SKM-1 (cell line): ENCODE data around the gene CHST3.
"Not testable (repeated sequence)": the region's sequence is repeated elsewhere in the genome, so short reads cannot be mapped to it uniquely, and the experiment has no call there.

Experiments
- DNase-seq: peaks from one replicate; lab custom pipeline; 2025; ENCODE audit not compliant: unreplicated experiment; lab: John Stamatoyannopoulos, UW

CHST3 gene

DNA sequence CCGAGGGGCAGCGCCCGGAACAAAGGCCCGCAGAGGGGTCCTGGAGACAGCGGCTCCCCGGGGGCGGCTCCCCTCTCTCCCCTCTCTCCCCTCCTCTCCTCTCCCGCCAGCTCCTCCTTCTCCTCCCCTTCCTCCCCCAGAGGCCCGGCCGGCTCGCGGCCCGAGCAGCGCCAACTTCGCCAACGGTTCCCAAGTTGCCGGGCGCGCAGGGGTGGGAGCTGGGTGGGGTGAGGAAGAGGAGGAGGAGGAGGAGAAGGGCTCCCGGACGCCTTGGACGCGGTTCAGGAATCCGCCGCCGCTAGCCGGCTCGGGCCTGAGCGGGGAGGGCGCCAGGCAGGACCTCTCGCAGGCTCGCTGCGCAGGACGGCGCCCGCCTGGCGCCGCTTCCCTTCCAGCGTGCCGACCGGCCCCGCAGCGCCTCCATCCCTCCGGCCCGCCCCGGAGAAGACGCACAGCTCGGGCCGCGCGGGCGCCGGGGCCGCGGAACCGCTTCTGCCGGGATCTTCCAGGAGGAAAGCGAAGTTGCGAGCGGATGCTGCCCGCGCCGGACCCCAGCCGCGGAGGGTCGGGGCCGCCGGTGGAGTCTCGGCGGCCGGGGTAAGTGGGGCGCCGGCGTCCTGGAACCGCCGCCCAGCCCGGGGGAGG, at the start of gene CHST3:
Gene CHST3, plus strand, starts transcription at position 298 of the 645 bp plus-strand sequence. CDS start 41,448 bp downstream, outside the sequence.
- DNase-seq: no peak

DNA sequence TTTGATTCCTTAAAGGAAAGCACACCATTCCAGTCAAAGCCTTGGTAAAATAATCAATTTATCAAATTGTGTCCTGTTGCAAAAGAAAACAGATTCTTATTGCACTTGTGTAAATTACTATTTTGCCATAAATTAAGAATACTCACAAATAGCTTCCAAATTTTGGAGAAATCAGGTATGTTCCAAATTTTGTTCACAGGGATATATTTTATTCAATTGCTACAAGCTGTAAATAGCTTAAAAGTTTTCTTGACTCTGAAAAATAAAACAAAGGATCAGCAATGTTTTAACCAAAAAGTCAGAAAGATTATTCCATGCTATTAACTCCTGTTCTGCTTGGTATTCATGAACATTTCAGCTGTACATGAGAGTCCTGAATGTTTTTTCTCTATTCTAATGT, 47.4 kb upstream of the CHST3 start:
- no peak for DNase-seq

DNA sequence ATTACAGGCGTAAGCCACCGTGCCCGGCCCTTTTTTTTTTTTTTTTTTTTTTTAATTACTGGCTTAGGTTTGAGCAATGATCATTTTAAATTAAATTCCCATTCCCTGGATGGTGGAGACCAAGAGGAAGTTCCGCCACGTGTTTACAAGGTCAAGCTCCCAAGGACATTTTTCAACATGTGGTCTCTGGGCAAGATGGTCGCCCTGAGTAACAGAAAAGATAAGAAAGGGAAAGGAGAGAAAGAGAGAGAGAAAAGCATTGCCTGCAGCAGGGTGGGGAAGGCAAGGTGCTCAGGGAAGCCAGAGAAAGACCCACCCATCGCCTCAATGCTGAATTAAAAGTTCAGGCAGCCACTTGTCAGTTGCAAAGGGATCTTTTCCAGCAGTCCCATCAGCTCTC, 45.2 kb upstream of the CHST3 start:
- DNase-seq: no peak

DNA sequence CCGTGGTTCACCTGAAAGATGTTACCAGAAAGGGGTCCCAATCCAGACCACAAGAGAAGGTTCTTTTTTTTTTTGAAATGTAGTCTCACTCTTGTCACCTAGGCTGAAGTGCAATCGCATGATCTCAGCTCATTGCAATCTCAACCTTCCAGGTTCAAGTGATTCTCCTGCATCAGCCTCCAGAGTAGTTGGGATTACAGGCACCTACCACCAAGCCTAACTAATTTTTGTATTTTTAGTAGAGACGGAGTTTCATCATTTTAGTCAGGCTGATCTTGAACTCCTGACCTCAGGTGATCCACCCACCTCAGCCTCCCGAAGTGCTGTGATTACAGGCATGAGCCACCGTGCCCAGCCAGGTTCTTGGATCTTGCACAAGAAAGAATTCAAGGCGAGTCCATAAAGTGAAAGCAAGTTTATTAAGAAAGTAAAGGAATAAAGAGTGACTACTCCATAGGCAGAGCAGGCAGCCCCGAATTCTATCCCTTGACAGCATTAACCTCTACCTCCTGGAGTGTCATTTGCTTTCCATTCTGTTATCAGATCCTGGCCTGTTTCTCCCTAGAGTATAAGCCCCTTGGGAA, 44.1 kb upstream of the CHST3 start:
- not testable (repeated sequence) for DNase-seq

DNA sequence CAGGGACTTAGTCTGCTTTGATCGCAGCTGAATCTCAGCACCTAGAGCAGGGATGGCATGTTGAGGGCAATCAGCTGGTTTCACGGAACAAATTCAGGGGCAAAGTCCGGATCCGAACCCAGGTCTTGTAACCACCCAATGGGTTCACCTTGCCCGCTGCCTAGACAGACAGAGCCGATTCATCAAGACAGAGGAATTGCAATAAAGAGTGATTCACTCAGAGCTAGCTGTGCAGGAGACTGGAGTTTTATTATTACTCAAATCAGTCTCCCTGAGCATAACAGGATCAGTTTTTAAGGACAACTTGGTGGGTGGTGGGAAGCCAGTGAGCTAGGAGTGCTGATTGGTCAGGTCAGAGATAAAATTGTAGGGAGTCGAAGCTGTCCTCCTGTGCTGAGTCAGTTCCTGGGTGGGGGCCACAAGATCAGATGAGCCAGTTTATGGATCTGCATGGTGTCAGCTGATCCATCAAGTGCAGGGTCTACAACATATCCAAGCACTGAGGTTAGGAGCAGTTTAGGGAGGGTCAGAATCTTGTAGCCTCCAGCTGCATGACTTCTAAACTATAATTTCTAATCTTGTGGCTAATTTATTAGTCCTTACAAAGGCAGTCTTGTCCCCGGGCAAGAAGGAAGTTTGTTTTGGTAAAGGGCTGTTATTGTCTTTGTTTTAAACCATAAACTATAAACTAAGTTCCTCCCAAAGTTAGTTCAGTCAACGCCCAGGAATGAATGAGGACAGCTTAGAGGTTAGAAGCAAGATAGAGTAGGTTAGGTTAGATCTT, 43.5 kb upstream of the CHST3 start:
- DNase-seq: no peak

DNA sequence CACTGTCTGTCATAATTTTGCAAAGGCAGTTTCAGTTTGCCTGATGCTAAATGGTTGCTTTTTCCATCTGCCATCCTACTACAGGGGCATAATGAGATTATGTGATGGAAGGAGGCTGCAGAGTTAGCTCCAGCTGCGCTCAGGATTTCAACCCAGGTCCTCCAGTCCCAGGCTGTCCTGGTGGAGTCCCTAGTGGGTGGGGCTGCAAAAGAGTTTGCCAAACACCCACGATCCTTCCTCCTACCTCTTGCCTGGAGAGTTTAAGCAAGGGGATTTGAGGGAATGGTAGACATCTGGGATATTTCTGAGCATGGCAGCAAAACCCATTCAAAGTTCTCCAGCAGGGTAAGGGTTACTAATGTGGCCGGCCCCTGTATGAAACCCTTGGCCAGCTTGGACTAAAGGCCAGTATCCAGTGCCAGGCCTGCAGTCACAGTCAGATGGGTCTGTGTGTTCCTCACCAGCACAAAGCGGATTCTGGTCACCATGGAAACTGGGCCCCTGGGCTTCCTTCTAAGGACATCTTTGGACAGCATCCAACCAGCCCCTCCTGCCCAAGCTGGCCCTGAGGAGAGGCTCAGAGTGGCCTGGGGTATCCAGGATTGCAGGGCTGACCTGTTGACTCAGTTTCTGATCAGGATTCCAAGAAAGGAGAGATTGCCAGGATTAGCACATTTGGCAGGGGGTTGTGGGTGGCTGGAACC, 42.7 kb upstream of the CHST3 start:
- DNase-seq: no peak

- no peak for DNase-seq
Observed at GRCh38 chr10:71923138-71923692, 41.0 kb upstream of the CHST3 start.

GRCh38 chr10:71924771-71925170, 39.4 kb upstream of the CHST3 start:
- DNase-seq: no peak

DNA sequence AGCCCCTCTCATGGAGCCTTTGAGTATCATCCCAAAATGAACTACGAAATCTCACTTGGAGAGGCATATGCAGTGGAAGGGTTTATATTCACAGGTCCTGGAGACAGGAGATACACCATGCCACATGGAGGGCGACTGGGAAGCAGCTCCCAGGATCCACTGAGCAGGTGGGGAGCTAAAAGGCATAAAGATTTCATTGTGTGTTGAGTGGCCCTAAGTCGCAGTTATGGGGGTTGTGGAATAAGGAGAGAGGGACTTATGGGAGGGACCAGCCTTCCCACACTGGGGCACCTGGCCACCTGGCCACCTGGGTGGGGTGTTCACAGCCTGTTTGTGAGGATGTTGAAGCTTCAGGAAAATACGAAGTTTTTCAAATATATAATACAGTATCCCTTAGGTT, 37.0 kb upstream of the CHST3 start:
- no peak for DNase-seq

DNA sequence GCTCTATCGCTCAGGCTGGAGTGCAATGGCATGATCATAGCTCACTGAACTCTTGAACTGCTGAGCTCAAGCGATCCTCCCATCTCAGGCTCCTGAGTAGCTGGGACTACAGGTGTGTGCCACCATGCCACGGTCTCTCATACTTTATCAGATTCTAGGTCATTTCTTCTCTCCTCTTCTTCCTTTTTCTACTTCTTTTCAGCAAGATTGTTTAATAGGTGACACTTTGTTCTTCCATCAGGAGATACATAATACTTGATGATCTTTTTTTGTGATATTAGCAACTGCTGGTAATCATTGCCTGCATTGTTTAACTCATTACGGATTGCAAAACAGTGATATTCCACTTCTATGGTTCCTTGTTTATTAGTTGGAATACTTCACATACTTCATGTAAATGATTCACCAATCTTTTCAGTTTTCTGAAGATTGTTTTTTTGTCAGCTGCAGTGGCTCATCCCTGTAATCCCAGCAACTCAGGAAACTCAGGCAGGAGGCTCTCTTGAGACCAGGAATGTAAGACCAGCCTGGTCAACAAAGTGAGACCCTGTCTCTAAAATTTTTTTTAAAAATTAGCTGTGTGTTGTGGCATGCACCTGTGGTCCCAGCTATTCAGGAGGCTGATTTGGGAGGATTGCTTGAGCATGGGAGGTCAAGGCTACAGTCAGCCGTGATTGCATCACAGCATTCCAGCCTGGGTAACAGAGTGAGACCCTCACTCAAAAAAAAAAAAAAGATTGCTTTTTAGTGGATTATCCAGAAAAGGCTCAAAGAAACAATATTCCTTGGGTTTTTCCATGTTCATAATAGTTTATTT, 36.2 kb upstream of the CHST3 start:
- DNase-seq: no peak

DNA sequence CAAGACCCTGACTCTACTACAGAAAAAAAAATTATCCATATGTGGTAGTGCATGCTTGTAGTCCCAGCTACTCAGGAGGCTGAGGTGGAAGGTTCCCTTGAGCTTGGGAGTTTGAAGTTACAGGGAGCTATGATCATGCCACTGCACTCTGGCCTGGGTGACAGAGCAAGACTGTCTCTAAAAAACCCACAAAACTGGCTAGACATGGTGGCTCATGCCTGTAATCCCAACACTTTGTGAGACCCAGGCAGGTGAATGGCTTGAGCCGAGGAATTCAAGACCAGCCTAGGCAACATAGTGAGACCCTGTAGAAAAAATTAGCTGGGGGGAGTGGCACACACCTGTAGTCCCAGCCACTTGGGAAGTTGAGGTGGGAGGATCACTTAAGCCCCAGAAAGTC, 32.9 kb upstream of the CHST3 start:
- DNase-seq: no peak

DNA sequence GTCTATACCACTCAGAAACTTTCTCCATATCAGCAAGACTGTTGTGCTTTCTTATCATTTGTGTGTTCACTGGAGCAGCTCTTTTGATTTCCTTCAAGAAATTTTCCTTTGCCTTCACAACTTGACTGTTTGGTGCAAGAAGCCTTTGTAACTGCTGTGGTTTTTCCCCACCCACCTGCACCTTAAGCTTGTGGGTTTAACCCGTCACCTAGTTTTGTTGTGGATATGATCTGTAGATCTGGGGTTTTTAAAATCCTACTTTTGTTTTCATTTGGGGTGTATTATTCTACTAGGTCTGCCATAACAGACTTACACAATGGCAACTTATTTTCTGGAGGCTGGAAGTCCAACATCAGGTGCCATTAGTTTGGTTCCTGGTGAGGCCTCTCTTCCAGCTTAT, 30.5 kb upstream of the CHST3 start:
- DNase-seq: no peak

DNA sequence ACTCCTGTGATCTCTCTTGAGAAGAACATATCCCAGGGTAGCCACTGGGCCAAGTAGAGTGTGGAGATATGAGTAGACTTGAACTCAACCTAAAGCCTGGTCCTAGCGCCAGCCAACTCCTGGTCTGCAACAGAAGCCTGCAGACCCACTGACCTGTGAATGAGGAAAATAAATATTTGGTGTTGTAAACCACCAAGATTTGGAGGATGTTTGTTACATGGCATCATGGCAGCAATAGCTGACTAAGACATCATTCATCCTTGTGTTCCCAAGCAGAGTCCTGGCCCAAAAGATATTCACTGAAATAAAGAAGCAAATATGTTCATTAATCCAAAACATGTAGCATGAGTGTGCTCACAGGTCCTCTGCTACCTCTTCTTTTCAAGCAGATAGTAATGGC, 26.0 kb upstream of the CHST3 start:
- no peak for DNase-seq

- DNase-seq: no peak
Observed at GRCh38 chr10:71939304-71939703, 24.9 kb upstream of the CHST3 start.

GRCh38 chr10:71939861-71940474, 24.2 kb upstream of the CHST3 start:
- DNase-seq: no peak

DNA sequence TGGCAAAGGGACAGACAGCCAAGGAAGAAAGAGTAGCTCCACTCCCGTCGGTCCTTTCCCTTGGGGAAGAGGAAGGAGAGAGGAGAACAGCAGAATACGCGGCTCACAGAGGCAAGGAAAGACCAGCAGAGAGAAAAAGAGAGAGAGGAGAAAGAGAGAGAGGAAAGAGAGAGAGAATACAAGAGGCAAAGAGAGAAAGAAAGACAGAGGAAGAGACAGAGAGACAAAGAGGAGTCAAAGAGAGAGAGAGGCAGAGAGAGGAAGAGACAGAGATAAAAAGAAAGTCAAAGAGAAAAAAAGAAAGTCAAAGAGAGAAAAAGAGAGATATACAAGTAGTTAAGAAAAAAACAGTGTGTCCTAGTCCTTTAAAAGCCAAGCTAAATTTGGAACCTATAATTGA, 23.4 kb upstream of the CHST3 start:
- no peak for DNase-seq

GRCh38 chr10:71941318-71941717, 22.9 kb upstream of the CHST3 start:
- DNase-seq: no peak

- DNase-seq: no peak
Observed at GRCh38 chr10:71945819-71946474, 18.2 kb upstream of the CHST3 start.

DNA sequence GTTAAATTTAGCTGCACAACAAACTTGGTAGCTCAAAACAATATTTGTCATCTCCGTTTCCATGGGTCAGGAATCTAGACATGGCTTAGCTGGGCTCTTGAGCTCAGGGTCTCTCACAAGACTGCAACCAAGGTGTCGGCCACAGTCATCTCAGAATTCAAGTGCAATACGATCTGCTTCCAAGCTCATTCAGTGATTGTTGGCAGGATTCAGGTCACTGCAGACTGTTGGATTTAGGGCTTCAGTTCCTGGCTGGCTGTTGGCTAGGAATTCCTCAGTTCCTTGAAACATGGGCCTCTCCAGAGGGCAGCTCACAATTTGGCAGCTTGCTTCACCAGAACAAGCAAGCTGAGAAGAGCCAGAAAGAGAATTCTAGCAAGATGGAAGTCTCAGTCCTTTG, 17.5 kb upstream of the CHST3 start:
- DNase-seq: no peak
